AG20443 (cell line): ENCODE results near the gene CCDC39.
"Not testable (repeated sequence)": the region's sequence is repeated elsewhere in the genome, so short reads cannot be mapped to it uniquely, and the experiment has no call there.

Experiments
- DNase-seq: peaks from one replicate; pipeline ENCODE4 v3.0.0; 2012; ENCODE audit warnings: low spot score, mixed read lengths

Gene CCDC39

DNA sequence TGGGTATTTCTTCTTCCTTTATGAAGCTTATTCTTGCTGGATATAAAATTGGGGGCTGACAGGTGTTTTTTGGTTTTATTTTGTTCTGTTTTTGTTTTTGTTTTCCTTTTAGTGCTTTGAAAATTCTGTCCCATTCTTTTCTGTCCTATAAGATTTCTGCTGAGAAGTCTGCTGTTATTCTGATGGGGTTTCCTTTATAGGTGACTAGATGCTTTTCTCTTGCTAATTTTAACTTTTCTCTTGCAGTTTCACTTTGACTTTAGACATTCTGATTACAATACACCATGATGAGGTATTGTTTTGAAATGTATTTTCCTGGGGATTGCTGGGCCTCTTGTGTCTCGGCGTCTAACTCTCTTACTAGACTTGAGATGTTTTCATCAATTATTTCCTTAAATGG, 54.6 kb downstream of the CCDC39 start:
- no peak for DNase-seq

DNA sequence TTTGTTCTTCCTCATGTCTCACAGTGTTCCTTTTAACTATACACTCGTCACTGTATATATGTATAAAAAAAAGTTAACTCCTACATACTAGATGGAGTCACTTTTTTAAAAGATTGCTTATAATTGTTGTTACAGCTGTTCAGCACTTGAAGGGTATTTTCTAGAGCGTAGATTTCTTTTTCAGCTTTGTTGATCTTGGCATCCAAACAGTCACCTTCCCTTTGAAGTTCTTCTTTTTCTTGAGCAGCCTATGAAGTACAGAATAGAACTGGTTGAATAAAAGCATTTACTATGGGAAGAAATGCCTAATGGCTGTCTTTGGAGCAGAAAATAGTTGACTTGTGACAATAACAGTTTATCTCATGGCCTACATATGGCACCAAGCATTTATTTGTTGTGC, 59.6 kb downstream of the CCDC39 start:
- no peak for DNase-seq

- DNase-seq = not testable (repeated sequence)
These were observed 60.7 kb downstream of the CCDC39 start for GRCh38 chr3:180618563-180618962.

DNA sequence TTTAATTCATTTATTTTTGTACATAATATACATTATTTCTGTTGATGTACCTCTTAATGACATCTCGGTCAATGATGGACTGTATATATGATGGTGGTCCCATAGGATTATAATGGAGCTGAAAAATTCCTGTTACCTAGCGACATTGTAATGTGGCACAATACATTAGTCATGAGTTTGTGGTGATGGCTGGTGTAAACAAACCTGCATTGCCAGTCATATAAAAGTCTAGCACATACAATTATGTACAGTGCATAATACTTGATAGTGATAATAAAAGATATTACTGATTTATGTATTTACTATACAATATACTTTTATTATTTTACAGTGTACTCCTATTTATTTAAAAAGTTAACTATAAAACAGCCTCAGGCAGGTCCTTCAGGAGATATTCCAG, 62.2 kb downstream of the CCDC39 start:
- DNase-seq = no peak

GRCh38 chr3:180615954-180616353, 63.3 kb downstream of the CCDC39 start:
- DNase-seq = no peak

DNA sequence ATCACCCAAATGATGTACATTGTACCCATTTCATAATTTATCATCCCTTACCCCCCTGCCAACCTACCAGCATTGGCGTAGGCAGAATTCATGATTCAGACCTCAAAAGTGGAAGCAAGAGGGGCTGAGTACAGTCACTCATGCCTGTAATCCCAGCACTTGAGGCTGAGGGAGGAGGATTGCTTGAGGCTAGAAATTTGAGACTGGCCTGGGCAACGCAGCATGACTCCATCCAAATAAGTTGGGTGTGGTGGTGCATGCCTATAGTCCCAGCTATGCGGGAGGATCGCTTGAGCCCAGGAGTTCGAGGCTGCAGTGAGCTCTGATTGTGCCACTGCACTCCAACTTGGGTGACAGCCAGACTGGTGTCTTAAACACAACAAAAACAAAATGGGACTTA, 66.9 kb downstream of the CCDC39 start:
- DNase-seq = no peak

DNA sequence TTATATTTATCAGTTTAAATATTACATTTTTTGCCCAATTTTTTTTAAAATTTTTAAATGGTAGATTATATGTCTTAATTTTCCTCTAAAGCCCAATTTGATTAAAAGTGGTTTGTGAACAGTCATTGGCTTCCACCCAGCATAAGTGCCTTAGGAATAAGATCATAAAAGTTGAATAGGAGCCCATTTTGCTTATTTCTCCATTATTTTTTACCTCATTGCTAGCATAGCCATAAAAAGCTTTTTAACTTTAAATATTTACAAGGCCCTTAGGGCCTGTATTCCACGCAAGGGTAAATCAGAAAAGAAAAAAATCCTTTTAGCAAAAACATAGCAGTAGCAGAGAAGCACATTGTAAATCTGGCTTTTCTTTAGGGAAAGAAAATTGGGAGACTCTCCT, 68.3 kb downstream of the CCDC39 start:
- DNase-seq = no peak

- peak; percentile 97 for DNase-seq
These were observed 77.3 kb downstream of the CCDC39 start, which contains the start of gene TTC14 for GRCh38 chr3:180601688-180602666. Gene TTC14, plus strand, starts transcription at chr3:180602163. Its CDS starts 99 bp downstream, at chr3:180602262.

GRCh38 chr3:180600473-180600872, 78.8 kb downstream of the CCDC39 start:
- no peak for DNase-seq

GRCh38 chr3:180595559-180595935, 83.7 kb downstream of the CCDC39 start:
- no peak for DNase-seq

GRCh38 chr3:180594631-180595558, 84.4 kb downstream of the CCDC39 start:
- peak; percentile 11 for DNase-seq

- not testable (repeated sequence) for DNase-seq
These were observed 85.7 kb downstream of the CCDC39 start for GRCh38 chr3:180593631-180594030.

GRCh38 chr3:180590396-180590795, 88.9 kb downstream of the CCDC39 start:
- no peak for DNase-seq

GRCh38 chr3:180580934-180581333, 98.4 kb downstream of the CCDC39 start:
- no peak for DNase-seq

DNA sequence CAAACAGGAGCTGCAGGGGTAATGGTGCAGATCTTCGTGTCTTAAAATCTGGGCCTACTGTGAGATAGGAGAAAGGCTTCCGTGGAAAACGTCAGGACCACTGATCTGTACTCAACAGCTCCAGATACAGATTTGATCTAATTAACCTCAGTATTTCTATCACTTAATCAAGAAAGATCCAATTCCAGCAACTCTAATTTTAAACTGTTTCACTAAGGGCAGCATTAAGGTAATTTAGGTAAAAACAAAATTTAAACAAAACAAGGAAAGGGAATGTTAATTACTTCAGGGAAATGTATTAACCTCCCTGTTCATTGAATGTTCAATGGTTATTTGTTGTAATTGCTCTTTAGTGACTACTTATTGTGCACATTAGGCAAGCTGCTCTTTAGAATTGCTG, 103.7 kb downstream of the CCDC39 start:
- DNase-seq = no peak

GRCh38 chr3:180571831-180572598, 107.3 kb downstream of the CCDC39 start:
- peak; percentile 12 for DNase-seq

GRCh38 chr3:180570238-180570637, 109.1 kb downstream of the CCDC39 start:
- no peak for DNase-seq

DNA sequence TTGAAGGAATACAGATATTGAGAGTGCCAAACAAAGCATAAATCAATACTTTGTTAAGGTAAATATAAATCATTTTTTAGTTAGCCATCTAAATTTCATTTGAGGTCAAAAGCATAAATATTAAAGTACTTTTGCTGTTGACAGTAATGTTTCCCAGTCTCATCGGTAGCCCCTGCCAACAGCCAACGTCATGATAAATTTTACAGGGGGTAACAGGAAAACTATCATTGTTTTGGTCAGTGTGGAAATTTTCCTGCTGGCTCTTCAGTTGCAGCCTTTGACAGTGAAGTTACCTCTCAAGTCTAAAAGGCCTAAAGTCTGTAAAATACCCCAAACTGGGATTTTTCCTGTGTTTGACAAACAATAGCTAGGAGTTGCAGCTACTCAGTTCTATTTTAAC, 114.6 kb downstream of the CCDC39 start:
- no peak for DNase-seq
